HepG2 (cell line): ENCODE data around the gene NDUFV1. TPM values are rescaled to one million over a fixed set of nuclear protein-coding genes. Genes with fewer than 3 reads are reported as not detected.
A peak's percentile ranks its signal among the peaks of the same experiment; 100 is the strongest.

ENCODE experiments used
- BORCS8-MEF2B ChIP-seq: sonication (generic); formaldehyde crosslinking; IDR thresholded peaks from 2 replicates; pipeline ENCODE4 v1.8.0; 2022; ENCODE audit warnings: mild to moderate bottlenecking, missing genetic modification reagents
- ERF ChIP-seq: IDR thresholded peaks from 2 replicates; pipeline ENCODE4 v1.6.1; 2018; ENCODE audit warnings: missing biosample characterization, missing genetic modification reagents
- FOXP4 ChIP-seq: sonication (generic); formaldehyde crosslinking; IDR thresholded peaks from 2 replicates; pipeline ENCODE4 v1.4.0; 2020; ENCODE audit warnings: missing genetic modification reagents
- HOXA9 ChIP-seq: sonication (generic); formaldehyde crosslinking; IDR thresholded peaks from 2 replicates; pipeline ENCODE4 v1.8.1; 2022; ENCODE audit warnings: missing genetic modification reagents, mild to moderate bottlenecking, moderate library complexity, borderline replicate concordance
- KAT8 ChIP-seq: IDR thresholded peaks from 2 replicates; pipeline ENCODE4 v1.6.1; 2016; ENCODE audit warnings: missing genetic modification reagents, missing compliant biosample characterization
- KLF16 ChIP-seq, 2 experiments: sonication (generic) in 1 of 2; formaldehyde crosslinking in 1 of 2; IDR thresholded peaks; 2 replicates each; pipeline versions ENCODE4 v1.6.1 to v1.8.0; 2016 to 2023; ENCODE audit warnings: missing genetic modification reagents in 2 of 2, missing compliant biosample characterization in 1 of 2
- MXI1 ChIP-seq: IDR thresholded peaks from 3 replicates; pipeline ENCODE4 v1.6.1; 2012; ENCODE audit warnings: low read depth, low read length, inconsistent platforms, borderline replicate concordance
- PPARG ChIP-seq: conservative IDR thresholded peaks from 2 replicates; pipeline ENCODE4 v1.6.1; 2016; ENCODE audit warnings: missing biosample characterization, missing genetic modification reagents
- TAF15 ChIP-seq: fragments of 200-400 bp; formaldehyde crosslinking; IDR thresholded peaks from one replicate; pipeline ENCODE4 v1.6.1; 2018; ENCODE audit warnings: mild to moderate bottlenecking, low read depth, low read length; ENCODE audit not compliant: poor library complexity, severe bottlenecking
- ZBTB20 ChIP-seq: sonication (generic); formaldehyde crosslinking; IDR thresholded peaks from 2 replicates; pipeline ENCODE4 v1.8.1; 2023; ENCODE audit warnings: missing genetic modification reagents, low read depth, mild to moderate bottlenecking, borderline replicate concordance
- ZFP36L1 ChIP-seq: sonication (generic); formaldehyde crosslinking; IDR thresholded peaks from 2 replicates; pipeline ENCODE4 v1.8.0; 2022; ENCODE audit warnings: mild to moderate bottlenecking, missing genetic modification reagents, moderate library complexity
- ZGPAT ChIP-seq: IDR thresholded peaks from 2 replicates; pipeline ENCODE4 v1.6.1; 2016; ENCODE audit warnings: mild to moderate bottlenecking
- ZNF205 ChIP-seq: IDR thresholded peaks from 2 replicates; pipeline ENCODE4 v1.6.1; 2018; ENCODE audit warnings: missing biosample characterization, missing genetic modification reagents
- ZNF260 ChIP-seq: sonication (generic); formaldehyde crosslinking; IDR thresholded peaks from 2 replicates; pipeline ENCODE4 v1.4.0; 2020; ENCODE audit warnings: missing genetic modification reagents, low read depth, mild to moderate bottlenecking, borderline replicate concordance
- ZNF30 ChIP-seq: sonication (generic); formaldehyde crosslinking; IDR thresholded peaks from 2 replicates; pipeline ENCODE4 v1.5.0; 2020; ENCODE audit warnings: mild to moderate bottlenecking, missing genetic modification reagents
- ZNF326 ChIP-seq: sonication (generic); formaldehyde crosslinking; IDR thresholded peaks from 2 replicates; pipeline ENCODE4 v1.4.0; 2020; ENCODE audit warnings: missing genetic modification reagents, borderline replicate concordance
- ZNF710 ChIP-seq: sonication (generic); formaldehyde crosslinking; IDR thresholded peaks from 2 replicates; pipeline ENCODE4 v1.5.0; 2020; ENCODE audit warnings: mild to moderate bottlenecking, missing genetic modification reagents, borderline replicate concordance
- ZNF724P ChIP-seq: sonication (generic); formaldehyde crosslinking; IDR thresholded peaks from 2 replicates; pipeline ENCODE4 v1.8.0; 2022; ENCODE audit warnings: missing genetic modification reagents, borderline replicate concordance
- ZNF773 ChIP-seq: sonication (generic); formaldehyde crosslinking; IDR thresholded peaks from 2 replicates; pipeline ENCODE4 v1.4.0; 2020; ENCODE audit warnings: missing genetic modification reagents, borderline replicate concordance
- ZNF792 ChIP-seq: IDR thresholded peaks from 2 replicates; pipeline ENCODE4 v1.6.1; 2016
- ZNF883 ChIP-seq: sonication (generic); formaldehyde crosslinking; IDR thresholded peaks from 2 replicates; pipeline ENCODE4 v1.5.1; 2020; ENCODE audit warnings: mild to moderate bottlenecking, missing genetic modification reagents; ENCODE audit errors: not compliant biosample characterization
- polyA plus RNA-seq, 8 experiments: library from polyadenylated mRNA; depleted of rRNA in 3 of 8; stranded (reverse) in 7 of 8; unstranded in 1 of 8; fragments of >200 nt; fragmentation: Illumina TruSeq in 4 of 8; extraction: Trizol in 4 of 8; gene quantifications; 2 replicates each; pipeline versions ENCODE4 v1.2.1 to v1.2.3, GENCODE V29; 2011 to 2016; ENCODE audit warnings: low read depth in 4 of 8, missing spikeins in 1 of 8, mixed read lengths in 1 of 8; ENCODE audit not compliant: insufficient read depth in 1 of 8
- total RNA-seq, 5 experiments: library from RNA; depleted of rRNA; stranded (reverse); fragments of >200 nt; fragmentation: Illumina TruSeq; extraction: Trizol; gene quantifications; 2 replicates each; pipeline ENCODE4 v1.2.3, GENCODE V29; 2016; ENCODE audit warnings: low read depth in 1 of 5
- TF ChIP-seq, protein P1 (sequence below): sonication (generic); formaldehyde crosslinking; IDR thresholded peaks from 2 replicates; pipeline ENCODE4 v1.5.1; 2020; ENCODE audit warnings: missing genetic modification reagents, mild to moderate bottlenecking, borderline replicate concordance

Gene NDUFV1
- total and polyA plus RNA-seq, 2 of the 13 experiments (the other 11 are each of a cell fraction or from before 2014, with no cell fraction given) = 88.9 to 137 TPM

- TF ChIP-seq FOXP4 (CRISPR knock-in tag) = peak; percentile 28; the same call in 1 of the 2 replicates
- TF ChIP-seq ZBTB20 = no peak
- TF ChIP-seq MXI1 = 0 out of 3 replicates have a peak, but pooled peaks have one; percentile 19
- no peak for TF ChIP-seq ZGPAT (CRISPR knock-in tag)
- no peak for TF ChIP-seq ZFP36L1 (CRISPR knock-in tag)
- TF ChIP-seq ZNF883 (CRISPR knock-in tag) = no peak
- TF ChIP-seq TAF15 = no peak
- TF ChIP-seq ZNF30 (CRISPR knock-in tag) = no peak
- TF ChIP-seq ZNF773 (CRISPR knock-in tag) = no peak
- TF ChIP-seq, protein P1, sequence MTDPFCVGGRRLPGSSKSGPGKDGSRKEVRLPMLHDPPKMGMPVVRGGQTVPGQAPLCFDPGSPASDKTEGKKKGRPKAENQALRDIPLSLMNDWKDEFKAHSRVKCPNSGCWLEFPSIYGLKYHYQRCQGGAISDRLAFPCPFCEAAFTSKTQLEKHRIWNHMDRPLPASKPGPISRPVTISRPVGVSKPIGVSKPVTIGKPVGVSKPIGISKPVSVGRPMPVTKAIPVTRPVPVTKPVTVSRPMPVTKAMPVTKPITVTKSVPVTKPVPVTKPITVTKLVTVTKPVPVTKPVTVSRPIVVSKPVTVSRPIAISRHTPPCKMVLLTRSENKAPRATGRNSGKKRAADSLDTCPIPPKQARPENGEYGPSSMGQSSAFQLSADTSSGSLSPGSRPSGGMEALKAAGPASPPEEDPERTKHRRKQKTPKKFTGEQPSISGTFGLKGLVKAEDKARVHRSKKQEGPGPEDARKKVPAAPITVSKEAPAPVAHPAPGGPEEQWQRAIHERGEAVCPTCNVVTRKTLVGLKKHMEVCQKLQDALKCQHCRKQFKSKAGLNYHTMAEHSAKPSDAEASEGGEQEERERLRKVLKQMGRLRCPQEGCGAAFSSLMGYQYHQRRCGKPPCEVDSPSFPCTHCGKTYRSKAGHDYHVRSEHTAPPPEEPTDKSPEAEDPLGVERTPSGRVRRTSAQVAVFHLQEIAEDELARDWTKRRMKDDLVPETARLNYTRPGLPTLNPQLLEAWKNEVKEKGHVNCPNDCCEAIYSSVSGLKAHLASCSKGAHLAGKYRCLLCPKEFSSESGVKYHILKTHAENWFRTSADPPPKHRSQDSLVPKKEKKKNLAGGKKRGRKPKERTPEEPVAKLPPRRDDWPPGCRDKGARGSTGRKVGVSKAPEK (CRISPR knock-in tag) = no peak
- no peak for TF ChIP-seq ZNF326 (CRISPR knock-in tag)
- TF ChIP-seq BORCS8-MEF2B (CRISPR knock-in tag) = no peak
- TF ChIP-seq HOXA9 (CRISPR knock-in tag) = no peak
- no peak for TF ChIP-seq ZNF205 (CRISPR knock-in tag)
- no peak for TF ChIP-seq ERF (CRISPR knock-in tag)
- TF ChIP-seq ZNF710 (CRISPR knock-in tag) = peak; percentile 23; the same call in 1 of the 2 replicates
- TF ChIP-seq KLF16 (CRISPR knock-in tag; IDR thresholded peaks at IDR 0.05) = no peak
- TF ChIP-seq ZNF792 (CRISPR knock-in tag) = no peak; the same call in 1 of the 2 replicates
- no peak for TF ChIP-seq ZNF724P (CRISPR knock-in tag)
- TF ChIP-seq ZNF260 (CRISPR knock-in tag) = no peak
- TF ChIP-seq PPARG (CRISPR knock-in tag) = no peak; the same call in 1 of the 2 replicates
- TF ChIP-seq KAT8 (CRISPR knock-in tag) = peak; percentile 37; the same call in 1 of the 2 replicates
Measured at GRCh38 chr11:67617243-67617953, 10.7 kb downstream of the NDUFV1 start (continued).
